Keratinocyte (primary cell): Measurements from ENCODE around the gene SUZ12. TPM values are rescaled to one million over a fixed set of nuclear protein-coding genes. Genes with fewer than 3 reads are reported as not detected.
"Not testable (repeated sequence)": the region's sequence is repeated elsewhere in the genome, so short reads cannot be mapped to it uniquely, and the experiment has no call there.

Experiments used
- DNase-seq: peaks from one replicate; pipeline ENCODE4 v3.0.0-alpha.2; 2011; ENCODE audit warnings: low read depth, missing footprints, low spot score
- FAIRE-seq: peaks from 2 replicates; lab custom pipeline; 2011; peaks lifted over from hg19 to GRCh38; lab: Jason Lieb, UNC
- H2AFZ ChIP-seq: 2 replicates; pipeline ENCODE4 v1.6.0; 2012; ENCODE audit warnings: low read length, control low read depth, inconsistent platforms; ENCODE audit not compliant: control insufficient read depth
- H3K27ac ChIP-seq: 2 replicates; pipeline ENCODE4 v1.5.1; 2011; ENCODE audit warnings: low read length; ENCODE audit not compliant: control insufficient read depth, insufficient read depth
- H3K27me3 ChIP-seq: 3 replicates; pipeline ENCODE4 v1.6.0; 2011; ENCODE audit warnings: low read length; ENCODE audit not compliant: control insufficient read depth, insufficient read depth; ENCODE audit errors: extremely low read depth
- H3K36me3 ChIP-seq, 2 experiments: 2 replicates in 1 of 2; 3 replicates in 1 of 2; pipeline ENCODE4 v1.5.1; 2011; ENCODE audit warnings: low read length in 2 of 2, mild to moderate bottlenecking in 1 of 2; ENCODE audit not compliant: control insufficient read depth in 2 of 2, insufficient read depth in 2 of 2; ENCODE audit errors: extremely low read depth in 1 of 2
- H3K4me1 ChIP-seq: 3 replicates; pipeline ENCODE4 v1.5.1; 2011; ENCODE audit warnings: low read length; ENCODE audit not compliant: control insufficient read depth, insufficient read depth; ENCODE audit errors: extremely low read depth
- H3K4me2 ChIP-seq: 3 replicates; pipeline ENCODE4 v1.6.0; 2011; ENCODE audit warnings: low read depth, low read length; ENCODE audit not compliant: control insufficient read depth, insufficient read depth; ENCODE audit errors: extremely low read depth
- H3K4me3 ChIP-seq, 3 experiments: fragments of 200-600 bp in 1 of 3; sonication (generic) in 1 of 3; 2 replicates in 2 of 3; 3 replicates in 1 of 3; pipeline ENCODE4 v1.5.1; 2011 to 2016; ENCODE audit warnings: low read length in 3 of 3, mild to moderate bottlenecking in 3 of 3, control low read depth in 2 of 3, inconsistent platforms in 1 of 3, low read depth in 1 of 3, mixed read lengths in 1 of 3, mixed run types in 1 of 3, moderate library complexity in 1 of 3; ENCODE audit not compliant: control insufficient read depth in 2 of 3, insufficient read depth in 2 of 3; ENCODE audit errors: extremely low read depth in 1 of 3
- H3K79me2 ChIP-seq: 2 replicates; pipeline ENCODE4 v1.6.0; 2012; ENCODE audit warnings: low read length; ENCODE audit not compliant: control insufficient read depth, insufficient read depth
- H3K9ac ChIP-seq: 3 replicates; pipeline ENCODE4 v1.6.0; 2011; ENCODE audit warnings: low read length; ENCODE audit not compliant: control insufficient read depth, insufficient read depth; ENCODE audit errors: extremely low read depth
- H3K9me1 ChIP-seq: 3 replicates; pipeline ENCODE4 v1.6.0; 2011; ENCODE audit warnings: low read length; ENCODE audit not compliant: control insufficient read depth, insufficient read depth; ENCODE audit errors: extremely low read depth
- H3K9me3 ChIP-seq: 2 replicates; pipeline ENCODE4 v1.5.1; 2012; ENCODE audit warnings: low read depth, low read length; ENCODE audit not compliant: control insufficient read depth
- H4K20me1 ChIP-seq: 3 replicates; pipeline ENCODE4 v1.6.0; 2011; ENCODE audit warnings: low read length; ENCODE audit not compliant: control insufficient read depth, insufficient read depth; ENCODE audit errors: extremely low read depth
- EZH2 ChIP-seq: IDR thresholded peaks from one replicate; pipeline ENCODE4 v1.6.1; 2012; ENCODE audit warnings: inconsistent platforms, mild to moderate bottlenecking, low read length, moderate library complexity
- dilution Hi-C: fragments of 300-500 bp; cut with MboI; formaldehyde crosslinking; loops from one replicate; pipeline ENCODE4 v1.7.0; 2020; ENCODE audit warnings: low sequenced_read_pairs; ENCODE audit not compliant: extremely low pct_ligation_motif_present
- polyA plus RNA-seq, 5 experiments: library from polyadenylated mRNA; depleted of rRNA in 3 of 5; stranded (reverse) in 3 of 5; stranded (forward) in 1 of 5; unstranded in 1 of 5; fragments of >200 nt; gene quantifications; 1 replicate in 1 of 5; 2 replicates in 3 of 5; 3 replicates in 1 of 5; pipeline versions ENCODE4 v1.2.1 to v1.2.3, GENCODE V29; 2011 to 2012; ENCODE audit warnings: missing spikeins in 2 of 5, low read depth in 1 of 5, low replicate concordance in 1 of 5
- TF ChIP-seq, protein P1 (sequence below), 3 experiments: IDR thresholded peaks in 1 of 3; conservative IDR thresholded peaks in 1 of 3; optimal IDR thresholded peaks in 1 of 3; 2 replicates in 2 of 3; 3 replicates in 1 of 3; pipeline versions ENCODE3 to v1.5.1; 2011; ENCODE audit warnings: low read length in 3 of 3, mild to moderate bottlenecking in 3 of 3, moderate library complexity in 2 of 3, control low read depth in 1 of 3, inconsistent platforms in 1 of 3; ENCODE audit not compliant: insufficient read depth in 2 of 3; ENCODE audit errors: extremely low read depth in 1 of 3

SUZ12 gene
- polyA plus RNA-seq, 1 donor (not counting 4 experiments of a cell fraction or from before 2014, with no cell fraction given), result 20.8 TPM

GRCh38 chr17:31967648-31968047 is 30.8 kb downstream of the SUZ12 start:
- H3K27me3 ChIP-seq, result no peaks in the 10 kb centered on the region
- DNase-seq (no peak), FAIRE-seq (no peak)
- no peak overlapping the region for H3K4me3 ChIP-seq
- H4K20me1 ChIP-seq, result no peaks in the 10 kb centered on the region
- no peak overlapping the region for H3K4me2 ChIP-seq
- no peak for TF ChIP-seq EZH2
- TF ChIP-seq, protein P1, sequence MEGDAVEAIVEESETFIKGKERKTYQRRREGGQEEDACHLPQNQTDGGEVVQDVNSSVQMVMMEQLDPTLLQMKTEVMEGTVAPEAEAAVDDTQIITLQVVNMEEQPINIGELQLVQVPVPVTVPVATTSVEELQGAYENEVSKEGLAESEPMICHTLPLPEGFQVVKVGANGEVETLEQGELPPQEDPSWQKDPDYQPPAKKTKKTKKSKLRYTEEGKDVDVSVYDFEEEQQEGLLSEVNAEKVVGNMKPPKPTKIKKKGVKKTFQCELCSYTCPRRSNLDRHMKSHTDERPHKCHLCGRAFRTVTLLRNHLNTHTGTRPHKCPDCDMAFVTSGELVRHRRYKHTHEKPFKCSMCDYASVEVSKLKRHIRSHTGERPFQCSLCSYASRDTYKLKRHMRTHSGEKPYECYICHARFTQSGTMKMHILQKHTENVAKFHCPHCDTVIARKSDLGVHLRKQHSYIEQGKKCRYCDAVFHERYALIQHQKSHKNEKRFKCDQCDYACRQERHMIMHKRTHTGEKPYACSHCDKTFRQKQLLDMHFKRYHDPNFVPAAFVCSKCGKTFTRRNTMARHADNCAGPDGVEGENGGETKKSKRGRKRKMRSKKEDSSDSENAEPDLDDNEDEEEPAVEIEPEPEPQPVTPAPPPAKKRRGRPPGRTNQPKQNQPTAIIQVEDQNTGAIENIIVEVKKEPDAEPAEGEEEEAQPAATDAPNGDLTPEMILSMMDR (optimal IDR thresholded peaks at IDR 0.05 in 1 of 3, IDR thresholded peaks at IDR 0.05 in 1 of 3, conservative IDR thresholded peaks at IDR 0.05 in 1 of 3; ENCODE audit: extremely low read depth in 1 of 3, insufficient read depth in 2 of 3, low read length in 3 of 3), result no peak
- dilution Hi-C loops, result no loop called here
- H3K9me1 ChIP-seq, result no peaks in the 10 kb centered on the region
- no peaks in the 10 kb centered on the region for H3K4me1 ChIP-seq
- H2AFZ ChIP-seq, result no peak overlapping the region
- H3K36me3 ChIP-seq, result peaks cover 0 to 3% of the 10 kb centered on the region in 2 experiments
- H3K79me2 ChIP-seq, result peaks cover 7% of the 10 kb centered on the region
- no peak overlapping the region for H3K27ac ChIP-seq
- H3K9me3 ChIP-seq, result no peaks in the 10 kb centered on the region
- no peak overlapping the region for H3K9ac ChIP-seq

DNA sequence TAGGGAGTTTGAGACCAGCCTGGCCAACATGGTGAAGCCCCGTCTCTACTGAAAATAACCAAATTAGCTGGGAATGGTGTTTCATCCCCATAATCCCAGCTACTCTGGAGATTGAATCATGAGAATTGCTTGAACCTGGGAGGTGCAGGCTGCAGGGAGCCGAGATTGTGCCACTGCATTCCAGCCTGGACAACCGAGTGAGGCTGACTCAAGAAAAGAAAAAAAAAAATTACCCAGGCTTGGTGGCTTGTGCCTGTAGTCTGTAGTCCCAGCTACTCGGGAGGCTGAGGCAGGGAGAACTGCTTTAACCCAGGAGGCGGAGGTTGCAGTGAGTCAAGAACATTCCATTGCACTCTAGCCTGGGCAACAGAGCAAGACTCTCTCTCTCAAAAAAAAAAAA is 33.6 kb downstream of the SUZ12 start:
- DNase-seq, H3K27ac ChIP-seq, H3K9me1 ChIP-seq, H3K27me3 ChIP-seq, H2AFZ ChIP-seq, H3K36me3 ChIP-seq, H3K9ac ChIP-seq, H3K9me3 ChIP-seq, H3K79me2 ChIP-seq, FAIRE-seq, H3K4me2 ChIP-seq, H4K20me1 ChIP-seq, H3K4me1 ChIP-seq, H3K4me3 ChIP-seq, dilution Hi-C loops: not testable (repeated sequence)

DNA sequence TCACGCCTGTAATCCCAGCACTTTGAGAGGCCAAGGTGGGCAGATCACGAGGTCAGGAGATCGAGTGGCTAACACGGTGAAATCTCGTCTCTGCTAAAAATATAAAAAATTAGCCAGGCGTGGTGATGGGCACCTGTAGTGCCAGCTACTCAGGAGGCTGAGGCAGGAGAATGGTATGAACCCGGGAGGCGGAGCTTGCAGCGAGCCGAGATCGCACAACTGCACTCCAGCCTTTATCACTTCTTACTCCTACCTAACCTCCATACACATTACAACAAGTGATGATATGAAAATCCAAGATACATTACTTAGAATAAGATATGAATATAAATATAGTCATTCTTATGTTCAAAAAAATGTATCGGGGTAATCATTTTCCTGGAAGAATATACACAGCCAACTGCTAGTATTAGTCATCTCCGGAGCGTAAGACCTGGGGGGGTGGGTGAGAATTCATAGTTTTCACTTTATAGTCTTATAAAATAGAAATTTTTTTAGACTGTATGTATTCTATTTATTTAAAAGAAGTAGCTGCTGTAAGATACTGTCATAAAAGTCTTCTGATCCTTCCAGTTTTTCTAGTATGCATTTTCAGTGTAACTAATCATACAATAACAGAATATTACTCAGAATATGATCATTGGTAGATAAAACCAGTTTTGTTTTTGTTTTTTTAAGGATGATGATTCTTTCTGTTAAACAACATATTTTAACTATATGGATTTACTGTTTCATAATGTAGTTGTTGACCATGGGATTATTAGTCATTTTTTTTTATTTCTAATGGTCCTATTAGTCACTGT is 37.7 kb downstream of the SUZ12 start:
- H3K36me3 ChIP-seq, H3K79me2 ChIP-seq, H3K27me3 ChIP-seq, H3K4me2 ChIP-seq, H4K20me1 ChIP-seq, H3K4me1 ChIP-seq, H3K9ac ChIP-seq, H2AFZ ChIP-seq, FAIRE-seq, H3K27ac ChIP-seq, H3K9me3 ChIP-seq, H3K9me1 ChIP-seq, H3K4me3 ChIP-seq, DNase-seq, dilution Hi-C loops: not testable (repeated sequence)

DNA sequence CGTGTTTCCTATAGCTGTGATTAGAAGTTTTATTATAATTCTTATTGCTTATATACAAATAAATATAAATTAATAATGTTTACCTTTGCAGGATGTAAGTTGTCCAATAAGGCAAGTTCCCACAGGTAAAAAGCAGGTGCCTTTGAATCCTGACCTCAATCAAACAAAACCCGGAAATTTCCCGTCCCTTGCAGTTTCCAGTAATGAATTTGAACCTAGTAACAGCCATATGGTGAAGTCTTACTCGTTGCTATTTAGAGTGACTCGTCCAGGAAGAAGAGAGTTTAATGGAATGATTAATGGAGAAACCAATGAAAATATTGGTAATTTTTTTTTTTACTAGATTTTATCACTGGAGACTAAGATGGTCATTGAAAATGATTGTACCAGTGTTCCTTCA is 38.6 kb downstream of the SUZ12 start:
- H3K27ac ChIP-seq, H2AFZ ChIP-seq, H4K20me1 ChIP-seq, H3K27me3 ChIP-seq, dilution Hi-C loops, H3K4me1 ChIP-seq, H3K9me1 ChIP-seq, H3K36me3 ChIP-seq, H3K4me2 ChIP-seq, H3K79me2 ChIP-seq, H3K9ac ChIP-seq, DNase-seq, H3K9me3 ChIP-seq, H3K4me3 ChIP-seq, FAIRE-seq: not testable (repeated sequence)
